ENCODE results near the gene SP2.
A peak's percentile ranks its signal among the peaks of the same experiment; 100 is the strongest.
"Not testable (repeated sequence)": the region's sequence is repeated elsewhere in the genome, so short reads cannot be mapped to it uniquely, and the experiment has no call there.

Gene SP2

GRCh38 chr17:47918006-47918405, 22.0 kb downstream of the SP2 start:
- Mint-ChIP-seq H3K4me3 (no peak overlapping the region), H3K27ac (no peak overlapping the region), H3K27me3 (no peaks in the 10 kb centered on the region), H3K36me3 (peaks cover 7% of the 10 kb centered on the region), H3K4me1 (peaks cover 14% of the 10 kb centered on the region), H3K9me3 (no peaks in the 10 kb centered on the region)

- Mint-ChIP-seq H3K27me3 (no peaks in the 10 kb centered on the region), H3K9me3 (no peaks in the 10 kb centered on the region), H3K4me3 (no peak overlapping the region), H3K36me3 (peaks cover 7% of the 10 kb centered on the region), H3K27ac (no peak overlapping the region), H3K4me1 (peaks cover 14% of the 10 kb centered on the region)
These were observed 23.0 kb downstream of the SP2 start for GRCh38 chr17:47918991-47919390.

- H3K4me3 Mint-ChIP-seq, H3K9me3 Mint-ChIP-seq, H3K27ac Mint-ChIP-seq, H3K36me3 Mint-ChIP-seq, H3K27me3 Mint-ChIP-seq: not testable (repeated sequence)
- H3K4me1 Mint-ChIP-seq: peaks cover 14% of the 10 kb centered on the region
These were observed 23.9 kb downstream of the SP2 start for GRCh38 chr17:47919889-47920288.

GRCh38 chr17:47924785-47925677, 29.0 kb downstream of the SP2 start:
- Mint-ChIP-seq H3K27ac (no peak overlapping the region), H3K9me3 (no peaks in the 10 kb centered on the region), H3K36me3 (peaks cover 10% of the 10 kb centered on the region), H3K4me1 (no peaks in the 10 kb centered on the region), H3K27me3 (no peaks in the 10 kb centered on the region), H3K4me3 (no peak overlapping the region)

- Mint-ChIP-seq H3K27ac (no peak overlapping the region), H3K4me1 (no peaks in the 10 kb centered on the region), H3K9me3 (no peaks in the 10 kb centered on the region), H3K27me3 (no peaks in the 10 kb centered on the region), H3K4me3 (no peak overlapping the region), H3K36me3 (peaks cover 12% of the 10 kb centered on the region)
These were observed 29.6 kb downstream of the SP2 start for GRCh38 chr17:47925678-47925988.

- H3K27ac Mint-ChIP-seq: peak overlapping the region; percentile 60
- H3K9me3 Mint-ChIP-seq: no peaks in the 10 kb centered on the region
- H3K4me1 Mint-ChIP-seq: no peaks in the 10 kb centered on the region
- H3K27me3 Mint-ChIP-seq: no peaks in the 10 kb centered on the region
- H3K4me3 Mint-ChIP-seq: no peak overlapping the region
- peaks cover 9% of the 10 kb centered on the region for H3K36me3 Mint-ChIP-seq
These were observed 31.9 kb downstream of the SP2 start for GRCh38 chr17:47927821-47928400.

- Mint-ChIP-seq H3K27me3 (no peaks in the 10 kb centered on the region), H3K9me3 (no peaks in the 10 kb centered on the region), H3K4me3 (no peak overlapping the region), H3K4me1 (no peaks in the 10 kb centered on the region), H3K27ac (peak overlapping the region; percentile 60), H3K36me3 (peaks cover 10% of the 10 kb centered on the region)
These were observed 32.4 kb downstream of the SP2 start for GRCh38 chr17:47928415-47928814.

- H3K9me3 Mint-ChIP-seq: no peaks in the 10 kb centered on the region
- peaks cover 10% of the 10 kb centered on the region for H3K36me3 Mint-ChIP-seq
- H3K27ac Mint-ChIP-seq: no peak overlapping the region
- H3K4me3 Mint-ChIP-seq: no peak overlapping the region
- no peaks in the 10 kb centered on the region for H3K27me3 Mint-ChIP-seq
- H3K4me1 Mint-ChIP-seq: no peaks in the 10 kb centered on the region
These were observed 33.4 kb downstream of the SP2 start for GRCh38 chr17:47929218-47930000.

GRCh38 chr17:47931848-47932247, 35.8 kb downstream of the SP2 start:
- Mint-ChIP-seq H3K27ac (no peak overlapping the region), H3K36me3 (peaks cover 7% of the 10 kb centered on the region), H3K9me3 (no peaks in the 10 kb centered on the region), H3K4me1 (no peaks in the 10 kb centered on the region), H3K27me3 (no peaks in the 10 kb centered on the region), H3K4me3 (no peak overlapping the region)

- H3K9me3 Mint-ChIP-seq: no peaks in the 10 kb centered on the region
- H3K4me1 Mint-ChIP-seq: no peaks in the 10 kb centered on the region
- H3K4me3 Mint-ChIP-seq: no peak overlapping the region
- peaks cover 3% of the 10 kb centered on the region for H3K36me3 Mint-ChIP-seq
- no peak overlapping the region for H3K27ac Mint-ChIP-seq
- H3K27me3 Mint-ChIP-seq: no peaks in the 10 kb centered on the region
These were observed 38.8 kb downstream of the SP2 start for GRCh38 chr17:47934856-47935255.

- not testable (repeated sequence) for H3K4me3 Mint-ChIP-seq, H3K27ac Mint-ChIP-seq, H3K36me3 Mint-ChIP-seq, H3K27me3 Mint-ChIP-seq, H3K4me1 Mint-ChIP-seq, H3K9me3 Mint-ChIP-seq
These were observed 39.4 kb downstream of the SP2 start for GRCh38 chr17:47935468-47935867.

GRCh38 chr17:47935961-47936360, 39.9 kb downstream of the SP2 start:
- Mint-ChIP-seq H3K27ac (no peak overlapping the region), H3K27me3 (no peaks in the 10 kb centered on the region), H3K9me3 (no peaks in the 10 kb centered on the region), H3K36me3 (peaks cover 1% of the 10 kb centered on the region), H3K4me1 (peaks cover 3% of the 10 kb centered on the region), H3K4me3 (no peak overlapping the region)

- Mint-ChIP-seq H3K9me3 (no peaks in the 10 kb centered on the region), H3K36me3 (peaks cover 3% of the 10 kb centered on the region), H3K27me3 (no peaks in the 10 kb centered on the region), H3K4me3 (no peak overlapping the region), H3K27ac (no peak overlapping the region), H3K4me1 (peaks cover 19% of the 10 kb centered on the region)
These were observed 41.9 kb downstream of the SP2 start for GRCh38 chr17:47937941-47938340.

GRCh38 chr17:47941246-47942095, 45.4 kb downstream of the SP2 start, which contains the start of gene PNPO:
Gene PNPO, plus strand, starts transcription at chr17:47941571. Its CDS starts 105 bp downstream, at chr17:47941676.
- Mint-ChIP-seq H3K4me1 (peaks cover 47% of the 10 kb centered on the region), H3K27me3 (no peaks in the 10 kb centered on the region), H3K4me3 (peak within 1 kb of the TSS; percentile 95), H3K27ac (peak within 1 kb of the TSS; percentile 96), H3K9me3 (no peaks in the 10 kb centered on the region), H3K36me3 (peaks cover 10% of the 10 kb centered on the region)

GRCh38 chr17:47942096-47942510, 46.1 kb downstream of the SP2 start:
- Mint-ChIP-seq H3K4me1 (peaks cover 53% of the 10 kb centered on the region), H3K36me3 (peaks cover 10% of the 10 kb centered on the region), H3K27ac (peak overlapping the region; percentile 87), H3K4me3 (peak overlapping the region; percentile 95), H3K9me3 (no peaks in the 10 kb centered on the region), H3K27me3 (no peaks in the 10 kb centered on the region)
